Measurements from ENCODE around the gene THPO. TPM values are rescaled to one million over a fixed set of nuclear protein-coding genes. Genes with fewer than 3 reads are reported as not detected.

The THPO gene
- total and polyA plus RNA-seq, 9 donors, result 0.89 to 2.8 (median 2.1) TPM

- 2% methylated on average over 44 of the region's 71 CpGs for WGBS (ENCODE audit: insufficient coverage)
- peak within 1 kb of the TSS; percentile 85 for H3K27ac ChIP-seq (ENCODE audit: low read length)
- no peaks in the 10 kb centered on the region for H3K9me3 ChIP-seq (replicated peaks; ENCODE audit: control insufficient read depth, low read depth, low read length)
- DNase-seq, result peak; percentile 69
- peaks cover 21% of the 10 kb centered on the region for H3K27me3 ChIP-seq (ENCODE audit: control insufficient read depth, insufficient read depth, low read length)
- peaks cover 39% of the 10 kb centered on the region for H3K4me1 ChIP-seq (ENCODE audit: control insufficient read depth, insufficient read depth, low read length)
- H3K4me3 ChIP-seq (ENCODE audit: low read length), result peak within 1 kb of the TSS; percentile 37
- H3K36me3 ChIP-seq (ENCODE audit: control insufficient read depth, insufficient read depth, low read length), result peaks cover 17% of the 10 kb centered on the region
Observed at GRCh38 chr3:184379358-184380184, 1.6 kb upstream of the THPO start, which contains the start of gene CHRD. Gene CHRD, plus strand, starts transcription at chr3:184380054. Its CDS starts 265 bp downstream, at chr3:184380319.

GRCh38 chr3:184378651-184379357 lies 797 bp upstream of the THPO start:
- no peak overlapping the region for H3K4me3 ChIP-seq (ENCODE audit: low read length)
- DNase-seq, result peak; percentile 74
- peaks cover 39% of the 10 kb centered on the region for H3K4me1 ChIP-seq (ENCODE audit: control insufficient read depth, insufficient read depth, low read length)
- peak overlapping the region; percentile 85 for H3K27ac ChIP-seq (ENCODE audit: low read length)
- peaks cover 17% of the 10 kb centered on the region for H3K36me3 ChIP-seq (ENCODE audit: control insufficient read depth, insufficient read depth, low read length)
- no peaks in the 10 kb centered on the region for H3K9me3 ChIP-seq (replicated peaks; ENCODE audit: control insufficient read depth, low read depth, low read length)
- peaks cover 21% of the 10 kb centered on the region for H3K27me3 ChIP-seq (ENCODE audit: control insufficient read depth, insufficient read depth, low read length)
- 49% methylated on average over 9 of the region's 10 CpGs for WGBS (ENCODE audit: insufficient coverage)

DNA sequence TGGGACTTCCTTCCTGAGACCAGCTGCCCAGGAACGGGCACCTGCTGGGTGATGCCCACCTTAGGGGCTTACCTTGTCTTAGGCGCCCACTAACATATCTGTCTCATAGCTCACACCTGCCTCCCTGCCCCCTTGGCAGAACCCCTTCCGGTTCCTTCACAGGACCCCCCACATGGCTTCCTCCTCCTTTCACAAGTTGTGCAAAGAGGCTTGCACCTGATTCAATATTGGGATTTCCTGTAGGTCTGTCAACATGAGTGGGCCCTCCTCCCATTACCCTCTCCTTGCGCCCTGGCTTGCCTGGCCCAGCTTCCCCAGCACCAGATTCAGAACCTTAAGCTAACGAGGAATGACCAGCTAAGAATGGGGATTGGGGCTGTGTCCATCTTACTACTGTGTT lies 633 bp downstream of the THPO start:
- no peak overlapping the region for H3K4me3 ChIP-seq (ENCODE audit: low read length)
- peak overlapping the region; percentile 85 for H3K27ac ChIP-seq (ENCODE audit: low read length)
- H3K4me1 ChIP-seq (ENCODE audit: control insufficient read depth, insufficient read depth, low read length), result peaks cover 51% of the 10 kb centered on the region
- peaks cover 6% of the 10 kb centered on the region for H3K36me3 ChIP-seq (ENCODE audit: control insufficient read depth, insufficient read depth, low read length)
- 65% methylated on average over 5 of the region's 5 CpGs for WGBS (ENCODE audit: insufficient coverage)
- peaks cover 21% of the 10 kb centered on the region for H3K27me3 ChIP-seq (ENCODE audit: control insufficient read depth, insufficient read depth, low read length)
- H3K9me3 ChIP-seq (replicated peaks; ENCODE audit: control insufficient read depth, low read depth, low read length), result no peaks in the 10 kb centered on the region
- DNase-seq, result no peak

DNA sequence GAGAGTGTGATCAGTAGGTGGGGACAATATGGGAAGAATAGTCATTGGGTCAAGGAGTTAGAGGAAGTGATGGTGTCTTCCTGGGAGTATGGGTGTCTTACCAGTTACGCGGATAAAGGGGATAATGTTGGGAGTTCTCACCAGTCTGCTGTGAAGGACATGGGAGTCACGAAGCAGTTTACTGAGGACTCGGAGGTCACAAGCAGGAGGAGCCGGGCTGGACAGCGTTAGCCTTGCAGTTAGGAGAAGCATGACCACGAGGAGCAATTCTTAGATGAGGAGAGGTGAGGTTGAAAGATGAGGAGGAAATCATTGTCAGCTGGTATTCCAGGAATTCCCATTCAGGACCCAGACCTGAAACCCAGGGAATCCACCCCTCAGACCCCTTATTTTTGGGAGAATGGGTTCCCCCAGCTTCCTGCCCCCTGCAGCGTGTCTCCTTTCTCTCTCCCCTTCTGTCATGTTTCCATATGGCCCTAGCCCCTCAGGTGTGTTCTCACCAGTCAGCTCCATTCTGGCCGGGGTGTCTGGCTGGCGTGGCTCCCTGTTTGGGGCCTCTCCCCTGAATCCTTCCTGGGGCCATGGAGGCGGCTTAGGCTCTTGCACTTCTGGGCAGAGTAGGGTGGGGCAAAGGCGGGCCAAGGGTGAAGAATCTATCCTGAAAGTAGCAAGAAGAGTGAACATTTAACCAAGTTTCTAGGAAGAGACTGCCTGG lies 2.1 kb downstream of the THPO start:
- Histone ChIP-seq H3K4me3 (ENCODE audit: low read length) (no peak overlapping the region), H3K27ac (ENCODE audit: low read length) (no peak overlapping the region), H3K36me3 (ENCODE audit: control insufficient read depth, insufficient read depth, low read length) (no peaks in the 10 kb centered on the region), H3K9me3 (replicated peaks; ENCODE audit: control insufficient read depth, low read depth, low read length) (no peaks in the 10 kb centered on the region), H3K4me1 (ENCODE audit: control insufficient read depth, insufficient read depth, low read length) (peaks cover 46% of the 10 kb centered on the region), H3K27me3 (ENCODE audit: control insufficient read depth, insufficient read depth, low read length) (peaks cover 8% of the 10 kb centered on the region)
- no peak for DNase-seq
- 85% methylated on average over 10 of the region's 12 CpGs for WGBS (ENCODE audit: insufficient coverage)

DNA sequence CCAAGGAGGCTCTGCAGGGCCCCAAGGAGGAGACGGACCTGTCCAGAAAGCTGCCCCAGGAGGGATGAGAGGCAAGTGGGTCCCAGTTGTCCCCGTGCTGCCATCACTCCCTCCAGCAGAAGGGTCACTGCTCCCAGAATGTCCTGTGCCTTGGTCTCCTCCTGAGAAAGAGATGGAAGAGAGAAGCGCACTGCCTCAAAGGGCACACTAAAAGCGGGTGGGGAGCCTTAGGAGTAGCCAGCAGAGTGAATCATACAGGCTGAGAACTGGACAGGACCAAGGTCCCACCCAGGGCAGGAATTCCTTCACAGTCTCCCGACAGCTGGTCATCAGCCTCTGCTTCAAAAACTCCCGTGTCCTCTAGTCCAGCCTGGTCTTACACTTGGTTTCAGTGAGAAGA lies 4.6 kb downstream of the THPO start:
- WGBS (ENCODE audit: insufficient coverage), result 68% methylated on average over 3 of the region's 6 CpGs
- peak; percentile 53 for DNase-seq
- peaks cover 5% of the 10 kb centered on the region for H3K27me3 ChIP-seq (ENCODE audit: control insufficient read depth, insufficient read depth, low read length)
- H3K4me1 ChIP-seq (ENCODE audit: control insufficient read depth, insufficient read depth, low read length), result peaks cover 37% of the 10 kb centered on the region
- no peak overlapping the region for H3K27ac ChIP-seq (ENCODE audit: low read length)
- peaks cover 11% of the 10 kb centered on the region for H3K36me3 ChIP-seq (ENCODE audit: control insufficient read depth, insufficient read depth, low read length)
- H3K4me3 ChIP-seq (ENCODE audit: low read length), result no peak overlapping the region
- no peaks in the 10 kb centered on the region for H3K9me3 ChIP-seq (replicated peaks; ENCODE audit: control insufficient read depth, low read depth, low read length)

GRCh38 chr3:184372911-184373310 lies 5.1 kb downstream of the THPO start:
- no peak for DNase-seq
- H3K9me3 ChIP-seq (replicated peaks; ENCODE audit: control insufficient read depth, low read depth, low read length), result no peaks in the 10 kb centered on the region
- H3K4me1 ChIP-seq (ENCODE audit: control insufficient read depth, insufficient read depth, low read length), result peaks cover 36% of the 10 kb centered on the region
- WGBS (ENCODE audit: insufficient coverage), result 55% methylated on average over 5 of the region's 5 CpGs
- peaks cover 5% of the 10 kb centered on the region for H3K27me3 ChIP-seq (ENCODE audit: control insufficient read depth, insufficient read depth, low read length)
- no peak overlapping the region for H3K27ac ChIP-seq (ENCODE audit: low read length)
- H3K4me3 ChIP-seq (ENCODE audit: low read length), result no peak overlapping the region
- peaks cover 16% of the 10 kb centered on the region for H3K36me3 ChIP-seq (ENCODE audit: control insufficient read depth, insufficient read depth, low read length)

GRCh38 chr3:184372296-184372821 lies 5.6 kb downstream of the THPO start:
- H3K4me1 ChIP-seq (ENCODE audit: control insufficient read depth, insufficient read depth, low read length), result peaks cover 30% of the 10 kb centered on the region
- peaks cover 3% of the 10 kb centered on the region for H3K27me3 ChIP-seq (ENCODE audit: control insufficient read depth, insufficient read depth, low read length)
- H3K36me3 ChIP-seq (ENCODE audit: control insufficient read depth, insufficient read depth, low read length), result peaks cover 18% of the 10 kb centered on the region
- no peak for DNase-seq
- 49% methylated on average over 8 of the region's 8 CpGs for WGBS (ENCODE audit: insufficient coverage)
- H3K4me3 ChIP-seq (ENCODE audit: low read length), result no peak overlapping the region
- no peaks in the 10 kb centered on the region for H3K9me3 ChIP-seq (replicated peaks; ENCODE audit: control insufficient read depth, low read depth, low read length)
- no peak overlapping the region for H3K27ac ChIP-seq (ENCODE audit: low read length)

GRCh38 chr3:184371570-184372018 lies 6.4 kb downstream of the THPO start:
- H3K4me1 ChIP-seq (ENCODE audit: control insufficient read depth, insufficient read depth, low read length), result peaks cover 28% of the 10 kb centered on the region
- peaks cover 3% of the 10 kb centered on the region for H3K27me3 ChIP-seq (ENCODE audit: control insufficient read depth, insufficient read depth, low read length)
- WGBS (ENCODE audit: insufficient coverage), result 14% methylated on average over 1 of the region's 5 CpGs
- H3K27ac ChIP-seq (ENCODE audit: low read length), result no peak overlapping the region
- H3K9me3 ChIP-seq (replicated peaks; ENCODE audit: control insufficient read depth, low read depth, low read length), result no peaks in the 10 kb centered on the region
- peak; percentile 93 for DNase-seq
- no peak overlapping the region for H3K4me3 ChIP-seq (ENCODE audit: low read length)
- peaks cover 22% of the 10 kb centered on the region for H3K36me3 ChIP-seq (ENCODE audit: control insufficient read depth, insufficient read depth, low read length)

DNA sequence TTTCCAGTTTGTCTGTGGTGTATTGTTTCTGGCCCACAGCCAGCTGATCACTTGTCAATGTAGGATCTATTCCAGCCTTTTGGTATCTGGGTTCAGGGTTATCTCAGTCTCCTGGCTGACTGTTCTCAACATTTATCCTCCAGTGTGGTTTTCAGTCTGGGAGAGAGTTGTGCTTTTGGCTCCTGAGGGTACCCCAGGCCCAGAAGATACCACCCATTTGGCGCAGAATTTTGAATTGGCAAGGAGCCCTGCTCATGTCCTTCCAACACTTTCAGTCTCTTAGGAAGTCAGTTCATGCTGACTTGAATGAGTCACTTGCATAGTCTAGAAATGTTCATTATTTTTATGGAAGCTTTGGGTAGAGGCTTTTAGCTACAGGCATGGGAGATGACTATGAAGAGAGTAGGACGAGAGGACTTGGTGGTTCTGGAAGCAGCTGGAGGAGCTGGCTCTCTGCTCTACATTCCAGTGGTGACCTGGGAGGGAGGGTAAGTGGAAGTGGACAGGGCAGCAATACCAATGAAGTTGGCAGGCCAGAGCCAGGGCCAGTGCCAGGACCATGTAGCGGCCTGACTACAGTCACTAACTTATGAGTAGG lies 9.3 kb downstream of the THPO start:
- Histone ChIP-seq H3K27me3 (ENCODE audit: control insufficient read depth, insufficient read depth, low read length) (no peaks in the 10 kb centered on the region), H3K9me3 (replicated peaks; ENCODE audit: control insufficient read depth, low read depth, low read length) (no peaks in the 10 kb centered on the region), H3K4me3 (ENCODE audit: low read length) (no peak overlapping the region), H3K27ac (ENCODE audit: low read length) (no peak overlapping the region), H3K36me3 (ENCODE audit: control insufficient read depth, insufficient read depth, low read length) (peaks cover 39% of the 10 kb centered on the region), H3K4me1 (ENCODE audit: control insufficient read depth, insufficient read depth, low read length) (peaks cover 33% of the 10 kb centered on the region)
- peak; percentile 78 for DNase-seq
- 65% methylated on average over 2 of the region's 3 CpGs for whole genome bisulfite sequencing (ENCODE audit: insufficient coverage)
